ENCODE data around the gene GORASP2. TPM values are rescaled to one million over a fixed set of nuclear protein-coding genes. Genes with fewer than 3 reads are reported as not detected.

GORASP2 gene
- polyA plus RNA-seq, 1 of the 3 experiments (the other 2 are of a cell fraction): 127 TPM

DNA sequence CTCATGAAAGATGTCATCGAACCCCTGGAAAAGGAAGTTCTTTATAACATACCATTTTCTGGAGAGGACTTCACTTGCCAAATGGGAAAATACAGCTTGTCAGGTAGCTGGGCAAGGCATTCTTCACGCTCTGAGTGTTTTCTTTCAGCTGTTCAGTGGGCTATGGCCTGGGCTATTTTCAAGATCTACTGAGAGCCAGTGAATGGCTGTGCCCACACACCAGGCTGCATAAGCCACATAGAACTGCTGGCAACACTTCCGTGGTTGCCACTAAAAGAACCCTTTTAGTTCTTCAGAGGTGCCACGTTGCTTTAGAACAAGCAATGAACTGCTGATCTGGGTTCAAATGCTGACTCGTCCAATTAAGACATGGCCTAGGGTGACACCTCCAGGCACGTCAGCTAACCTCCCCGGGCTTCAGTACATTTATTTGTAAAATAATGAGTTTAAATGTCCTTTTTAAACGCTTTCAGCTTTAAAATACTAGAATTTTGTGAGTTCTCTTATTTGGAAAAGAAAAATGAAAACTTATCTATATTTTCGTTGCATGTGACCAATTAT, 36.6 kb upstream of the GORASP2 start:
- Histone ChIP-seq H3K9me2 (no peaks in the 10 kb centered on the region), H3K4me1 (ENCODE audit: control insufficient read depth in 1 of 2, insufficient read depth in 2 of 2, low read depth in 1 of 2, low read length in 1 of 2) (no peaks in the 10 kb centered on the region), H3K4me2 (no peak overlapping the region), H3K79me2 (ENCODE audit: insufficient read depth) (no peaks in the 10 kb centered on the region), H3K9me3 (no peaks in the 10 kb centered on the region), H4K20me1 (ENCODE audit: insufficient read depth) (no peaks in the 10 kb centered on the region), H3K36me3 (replicated peaks in 1 of 2; ENCODE audit: control insufficient read depth in 1 of 2, insufficient read depth in 2 of 2, low read length in 1 of 2) (no peaks in the 10 kb centered on the region), H3K9ac (no peak overlapping the region), H3K4me3 (ENCODE audit: low read depth in 2 of 2, low read length in 1 of 2) (no peak overlapping the region), H3K27ac (ENCODE audit: low read depth in 2 of 2, low read length in 1 of 2) (no peak overlapping the region), H3K27me3 (ENCODE audit: insufficient read depth) (no peaks in the 10 kb centered on the region), H2AFZ (ENCODE audit: low read depth) (no peak overlapping the region), H3F3A (replicated peaks; ENCODE audit: insufficient read depth) (no peaks in the 10 kb centered on the region)
- 67% methylated on average over 9 of the region's 9 CpGs for WGBS (ENCODE audit: low lambda C conversion rate)
- TF ChIP-seq, protein P1, sequence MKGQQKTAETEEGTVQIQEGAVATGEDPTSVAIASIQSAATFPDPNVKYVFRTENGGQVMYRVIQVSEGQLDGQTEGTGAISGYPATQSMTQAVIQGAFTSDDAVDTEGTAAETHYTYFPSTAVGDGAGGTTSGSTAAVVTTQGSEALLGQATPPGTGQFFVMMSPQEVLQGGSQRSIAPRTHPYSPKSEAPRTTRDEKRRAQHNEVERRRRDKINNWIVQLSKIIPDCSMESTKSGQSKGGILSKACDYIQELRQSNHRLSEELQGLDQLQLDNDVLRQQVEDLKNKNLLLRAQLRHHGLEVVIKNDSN (IDR thresholded peaks at IDR 0.05; ENCODE audit: borderline replicate concordance, low read depth): no peak
- CTCF ChIA-PET: interaction anchor here (0.7 kb wide), 1 partner anchor 19 kb away, joined by 3 read pairs; no protein-coding TSS in a partner anchor
- DNase-seq: no peak
- POLR2A ChIA-PET: no interaction called here

DNA sequence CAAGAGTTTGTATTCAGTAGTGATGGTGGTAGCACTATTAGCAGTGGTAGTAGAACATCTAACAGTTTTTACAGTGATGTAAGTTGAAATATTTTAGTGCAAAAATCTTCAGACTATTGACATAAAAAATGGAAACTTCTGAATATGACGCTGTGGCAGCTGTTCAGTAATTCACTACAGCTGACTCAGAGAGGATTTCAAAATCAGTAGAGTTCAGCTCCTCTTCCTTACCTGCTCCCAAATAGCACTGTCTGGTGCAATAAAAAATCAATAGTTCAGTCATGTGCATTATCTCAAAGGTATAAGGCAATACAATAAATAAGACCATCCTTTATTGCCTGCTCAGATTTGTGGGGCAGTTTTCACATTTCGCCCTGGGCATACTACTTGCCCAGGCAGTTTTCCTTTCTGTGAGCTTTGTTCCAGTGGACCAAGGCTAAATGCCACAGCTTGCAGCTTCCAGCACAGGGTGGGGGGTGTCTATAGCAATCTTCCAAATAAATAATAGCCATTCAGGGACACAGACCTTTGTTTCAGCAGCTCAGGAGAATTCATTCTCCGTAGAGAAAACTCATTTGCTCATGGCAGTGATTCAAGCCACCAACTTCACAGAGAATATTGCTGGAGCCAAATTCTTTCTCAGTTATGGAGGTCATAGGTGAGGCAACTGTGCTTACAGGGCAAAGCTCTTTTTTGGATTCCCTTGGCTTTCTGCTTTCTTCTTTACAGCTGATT, 33.9 kb upstream of the GORASP2 start:
- TF ChIP-seq JUND (IDR thresholded peaks at IDR 0.05): no peak
- TF ChIP-seq TCF12 (IDR thresholded peaks at IDR 0.05): no peak
- TF ChIP-seq RFX5 (IDR thresholded peaks at IDR 0.05; ENCODE audit: low read length): no peak
- TF ChIP-seq RCOR1 (IDR thresholded peaks at IDR 0.05; ENCODE audit: low read length): no peak
- TF ChIP-seq FOXM1 (IDR thresholded peaks at IDR 0.05; ENCODE audit: low read depth): no peak
- TF ChIP-seq, protein P2, sequence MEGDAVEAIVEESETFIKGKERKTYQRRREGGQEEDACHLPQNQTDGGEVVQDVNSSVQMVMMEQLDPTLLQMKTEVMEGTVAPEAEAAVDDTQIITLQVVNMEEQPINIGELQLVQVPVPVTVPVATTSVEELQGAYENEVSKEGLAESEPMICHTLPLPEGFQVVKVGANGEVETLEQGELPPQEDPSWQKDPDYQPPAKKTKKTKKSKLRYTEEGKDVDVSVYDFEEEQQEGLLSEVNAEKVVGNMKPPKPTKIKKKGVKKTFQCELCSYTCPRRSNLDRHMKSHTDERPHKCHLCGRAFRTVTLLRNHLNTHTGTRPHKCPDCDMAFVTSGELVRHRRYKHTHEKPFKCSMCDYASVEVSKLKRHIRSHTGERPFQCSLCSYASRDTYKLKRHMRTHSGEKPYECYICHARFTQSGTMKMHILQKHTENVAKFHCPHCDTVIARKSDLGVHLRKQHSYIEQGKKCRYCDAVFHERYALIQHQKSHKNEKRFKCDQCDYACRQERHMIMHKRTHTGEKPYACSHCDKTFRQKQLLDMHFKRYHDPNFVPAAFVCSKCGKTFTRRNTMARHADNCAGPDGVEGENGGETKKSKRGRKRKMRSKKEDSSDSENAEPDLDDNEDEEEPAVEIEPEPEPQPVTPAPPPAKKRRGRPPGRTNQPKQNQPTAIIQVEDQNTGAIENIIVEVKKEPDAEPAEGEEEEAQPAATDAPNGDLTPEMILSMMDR (IDR thresholded peaks at IDR 0.05): no peak
- no peak for TF ChIP-seq NFIC (IDR thresholded peaks at IDR 0.05; ENCODE audit: borderline replicate concordance)
- TF ChIP-seq, protein P3, sequence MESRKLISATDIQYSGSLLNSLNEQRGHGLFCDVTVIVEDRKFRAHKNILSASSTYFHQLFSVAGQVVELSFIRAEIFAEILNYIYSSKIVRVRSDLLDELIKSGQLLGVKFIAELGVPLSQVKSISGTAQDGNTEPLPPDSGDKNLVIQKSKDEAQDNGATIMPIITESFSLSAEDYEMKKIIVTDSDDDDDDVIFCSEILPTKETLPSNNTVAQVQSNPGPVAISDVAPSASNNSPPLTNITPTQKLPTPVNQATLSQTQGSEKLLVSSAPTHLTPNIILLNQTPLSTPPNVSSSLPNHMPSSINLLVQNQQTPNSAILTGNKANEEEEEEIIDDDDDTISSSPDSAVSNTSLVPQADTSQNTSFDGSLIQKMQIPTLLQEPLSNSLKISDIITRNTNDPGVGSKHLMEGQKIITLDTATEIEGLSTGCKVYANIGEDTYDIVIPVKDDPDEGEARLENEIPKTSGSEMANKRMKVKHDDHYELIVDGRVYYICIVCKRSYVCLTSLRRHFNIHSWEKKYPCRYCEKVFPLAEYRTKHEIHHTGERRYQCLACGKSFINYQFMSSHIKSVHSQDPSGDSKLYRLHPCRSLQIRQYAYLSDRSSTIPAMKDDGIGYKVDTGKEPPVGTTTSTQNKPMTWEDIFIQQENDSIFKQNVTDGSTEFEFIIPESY (IDR thresholded peaks at IDR 0.05; ENCODE audit: borderline replicate concordance, low read depth): no peak
- TF ChIP-seq ELF1 (IDR thresholded peaks at IDR 0.05): no peak
- no peak for TF ChIP-seq FOSL2 (IDR thresholded peaks at IDR 0.05; ENCODE audit: borderline replicate concordance, low read depth)
- TF ChIP-seq, protein P4, sequence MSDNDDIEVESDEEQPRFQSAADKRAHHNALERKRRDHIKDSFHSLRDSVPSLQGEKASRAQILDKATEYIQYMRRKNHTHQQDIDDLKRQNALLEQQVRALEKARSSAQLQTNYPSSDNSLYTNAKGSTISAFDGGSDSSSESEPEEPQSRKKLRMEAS (IDR thresholded peaks at IDR 0.05; ENCODE audit: low read depth): no peak
- no peak for TF ChIP-seq EZH2phosphoT487 (IDR thresholded peaks at IDR 0.05; ENCODE audit: borderline replicate concordance, low read depth)
- no peak for TF ChIP-seq EP300 (IDR thresholded peaks at IDR 0.05; ENCODE audit: borderline replicate concordance in 1 of 2, low read depth in 1 of 2, low read length in 1 of 2)
- no peak for TF ChIP-seq NRF1 (IDR thresholded peaks at IDR 0.05; ENCODE audit: low read depth, low read length)
- no peak for TF ChIP-seq SIN3A (IDR thresholded peaks at IDR 0.05; ENCODE audit: borderline replicate concordance, low read depth, low read length)
- TF ChIP-seq, protein P5, sequence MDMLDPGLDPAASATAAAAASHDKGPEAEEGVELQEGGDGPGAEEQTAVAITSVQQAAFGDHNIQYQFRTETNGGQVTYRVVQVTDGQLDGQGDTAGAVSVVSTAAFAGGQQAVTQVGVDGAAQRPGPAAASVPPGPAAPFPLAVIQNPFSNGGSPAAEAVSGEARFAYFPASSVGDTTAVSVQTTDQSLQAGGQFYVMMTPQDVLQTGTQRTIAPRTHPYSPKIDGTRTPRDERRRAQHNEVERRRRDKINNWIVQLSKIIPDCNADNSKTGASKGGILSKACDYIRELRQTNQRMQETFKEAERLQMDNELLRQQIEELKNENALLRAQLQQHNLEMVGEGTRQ (IDR thresholded peaks at IDR 0.05; ENCODE audit: borderline replicate concordance, low read depth, low read length): no peak
- ChIA-PET CTCF (interaction anchor here (1.0 to 1.5 kb wide), 2 partner anchors 20 to 22 kb away, joined by 4 read pairs; no protein-coding TSS in a partner anchor), POLR2A (no interaction called here)
- H3K4me2 ChIP-seq: no peak overlapping the region
- H3K4me3 ChIP-seq (ENCODE audit: low read depth in 2 of 2, low read length in 1 of 2): no peak overlapping the region
- H3K36me3 ChIP-seq (replicated peaks in 1 of 2; ENCODE audit: control insufficient read depth in 1 of 2, insufficient read depth in 2 of 2, low read length in 1 of 2): no peaks in the 10 kb centered on the region
- no peaks in the 10 kb centered on the region for H3K27me3 ChIP-seq (ENCODE audit: insufficient read depth)
- WGBS (ENCODE audit: low lambda C conversion rate): 51% methylated on average over 3 of the region's 3 CpGs
- no peaks in the 10 kb centered on the region for H3K9me2 ChIP-seq
- no peak overlapping the region for H3K9ac ChIP-seq
- DNase-seq: no peak
- no peaks in the 10 kb centered on the region for H3K4me1 ChIP-seq (ENCODE audit: control insufficient read depth in 1 of 2, insufficient read depth in 2 of 2, low read depth in 1 of 2, low read length in 1 of 2)
- H3K27ac ChIP-seq (ENCODE audit: low read depth in 2 of 2, low read length in 1 of 2): no peak overlapping the region
- no peaks in the 10 kb centered on the region for H4K20me1 ChIP-seq (ENCODE audit: insufficient read depth)
- H3K9me3 ChIP-seq: no peaks in the 10 kb centered on the region
- H2AFZ ChIP-seq (ENCODE audit: low read depth): no peak overlapping the region
- H3F3A ChIP-seq (replicated peaks; ENCODE audit: insufficient read depth): no peaks in the 10 kb centered on the region
- no peaks in the 10 kb centered on the region for H3K79me2 ChIP-seq (ENCODE audit: insufficient read depth)
